RPMI8226 (cell line): ENCODE data around the gene SRD5A2.
"Not testable (repeated sequence)": the region's sequence is repeated elsewhere in the genome, so short reads cannot be mapped to it uniquely, and the experiment has no call there.

Experiments used
- DNase-seq: peaks from one replicate; pipeline ENCODE4 v3.0.0-alpha.2; 2015

Gene SRD5A2

GRCh38 chr2:31531101-31531500 is 49.6 kb downstream of the SRD5A2 start:
- no peak for DNase-seq

GRCh38 chr2:31529256-31529655 is 51.5 kb downstream of the SRD5A2 start:
- DNase-seq: no peak

- DNase-seq: no peak
Measured at GRCh38 chr2:31528823-31529222, 51.9 kb downstream of the SRD5A2 start.

GRCh38 chr2:31526946-31527732 is 53.6 kb downstream of the SRD5A2 start:
- no peak for DNase-seq

- DNase-seq: no peak
Measured at GRCh38 chr2:31525876-31526275, 54.9 kb downstream of the SRD5A2 start.

- no peak for DNase-seq
Measured at GRCh38 chr2:31524592-31524991, 56.1 kb downstream of the SRD5A2 start.

GRCh38 chr2:31523871-31524492 is 56.8 kb downstream of the SRD5A2 start:
- peak; percentile 72 for DNase-seq

- DNase-seq: no peak
Measured at GRCh38 chr2:31522786-31523185, 58.0 kb downstream of the SRD5A2 start.

GRCh38 chr2:31517442-31518203 is 63.1 kb downstream of the SRD5A2 start:
- DNase-seq: no peak

- DNase-seq: no peak
Measured at GRCh38 chr2:31515586-31515985, 65.2 kb downstream of the SRD5A2 start.

GRCh38 chr2:31513553-31513952 is 67.2 kb downstream of the SRD5A2 start:
- DNase-seq: no peak

- no peak for DNase-seq
Measured at GRCh38 chr2:31511376-31511775, 69.4 kb downstream of the SRD5A2 start.

GRCh38 chr2:31505111-31505510 is 75.6 kb downstream of the SRD5A2 start:
- DNase-seq: no peak

- no peak for DNase-seq
Measured at GRCh38 chr2:31504311-31504710, 76.4 kb downstream of the SRD5A2 start.

GRCh38 chr2:31496451-31496874 is 84.3 kb downstream of the SRD5A2 start:
- DNase-seq: not testable (repeated sequence)

- peak; percentile 19 for DNase-seq
Measured at GRCh38 chr2:31489339-31489738, 91.4 kb downstream of the SRD5A2 start.

- DNase-seq: no peak
Measured at GRCh38 chr2:31483246-31483645, 97.5 kb downstream of the SRD5A2 start.

GRCh38 chr2:31476511-31477180 is 104.1 kb downstream of the SRD5A2 start:
- no peak for DNase-seq

GRCh38 chr2:31475692-31476091 is 105.0 kb downstream of the SRD5A2 start:
- no peak for DNase-seq

GRCh38 chr2:31474296-31474695 is 106.4 kb downstream of the SRD5A2 start:
- DNase-seq: no peak
